Testis (tissue), 2 donors: Measurements from ENCODE around the gene SPRR1B.

Source experiments
- POLR2A ChIP-seq: fragments of 450-650 bp; IDR thresholded peaks from one replicate; pipeline ENCODE4 v1.6.1; 2017; ENCODE audit warnings: antibody characterized with exemption, mild to moderate bottlenecking, moderate library complexity
- TF ChIP-seq, protein P1 (sequence below), 3 experiments: fragments of 450-650 bp in 2 of 3; fragments of 200-600 bp in 1 of 3; sonication (generic) in 1 of 3; IDR thresholded peaks; one replicate each; pipeline ENCODE4 v1.5.1; 2016 to 2019; ENCODE audit warnings: antibody characterized with exemption in 3 of 3, mild to moderate bottlenecking in 2 of 3, moderate library complexity in 1 of 3

DNA sequence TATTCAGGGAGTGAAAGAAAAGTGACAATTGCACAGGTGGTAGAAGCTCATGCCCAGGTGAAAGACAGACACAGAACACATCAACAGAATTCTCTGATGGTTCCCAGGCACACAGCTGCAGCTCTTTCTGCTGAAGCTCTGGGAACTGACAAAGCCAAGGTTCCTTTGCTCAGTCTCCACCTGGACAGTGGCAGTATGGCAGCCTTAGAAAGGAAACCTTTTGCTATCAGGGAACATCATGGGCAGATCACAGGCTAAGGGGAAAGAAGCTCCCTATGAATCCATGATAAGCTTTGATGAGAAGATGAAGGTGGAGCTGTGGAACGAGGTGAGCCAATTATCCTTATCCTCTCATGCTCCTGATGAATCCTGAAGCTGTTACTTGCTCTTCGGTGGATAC, 39.2 kb downstream of the SPRR1B start:
- TF ChIP-seq, protein P1, sequence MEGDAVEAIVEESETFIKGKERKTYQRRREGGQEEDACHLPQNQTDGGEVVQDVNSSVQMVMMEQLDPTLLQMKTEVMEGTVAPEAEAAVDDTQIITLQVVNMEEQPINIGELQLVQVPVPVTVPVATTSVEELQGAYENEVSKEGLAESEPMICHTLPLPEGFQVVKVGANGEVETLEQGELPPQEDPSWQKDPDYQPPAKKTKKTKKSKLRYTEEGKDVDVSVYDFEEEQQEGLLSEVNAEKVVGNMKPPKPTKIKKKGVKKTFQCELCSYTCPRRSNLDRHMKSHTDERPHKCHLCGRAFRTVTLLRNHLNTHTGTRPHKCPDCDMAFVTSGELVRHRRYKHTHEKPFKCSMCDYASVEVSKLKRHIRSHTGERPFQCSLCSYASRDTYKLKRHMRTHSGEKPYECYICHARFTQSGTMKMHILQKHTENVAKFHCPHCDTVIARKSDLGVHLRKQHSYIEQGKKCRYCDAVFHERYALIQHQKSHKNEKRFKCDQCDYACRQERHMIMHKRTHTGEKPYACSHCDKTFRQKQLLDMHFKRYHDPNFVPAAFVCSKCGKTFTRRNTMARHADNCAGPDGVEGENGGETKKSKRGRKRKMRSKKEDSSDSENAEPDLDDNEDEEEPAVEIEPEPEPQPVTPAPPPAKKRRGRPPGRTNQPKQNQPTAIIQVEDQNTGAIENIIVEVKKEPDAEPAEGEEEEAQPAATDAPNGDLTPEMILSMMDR (IDR thresholded peaks at IDR 0.05) = no peak
- TF ChIP-seq POLR2A = no peak
